ENCODE data around the gene BMPR1A. TPM values are rescaled to one million over a fixed set of nuclear protein-coding genes. Genes with fewer than 3 reads are reported as not detected.
A peak's percentile ranks its signal among the peaks of the same experiment; 100 is the strongest.

The BMPR1A gene
- total and polyA plus RNA-seq, 9 of the 15 experiments (the other 6 are each of a cell fraction or from before 2014, with no cell fraction given): 1.6 to 17.5 (median 9.1) TPM

DNA sequence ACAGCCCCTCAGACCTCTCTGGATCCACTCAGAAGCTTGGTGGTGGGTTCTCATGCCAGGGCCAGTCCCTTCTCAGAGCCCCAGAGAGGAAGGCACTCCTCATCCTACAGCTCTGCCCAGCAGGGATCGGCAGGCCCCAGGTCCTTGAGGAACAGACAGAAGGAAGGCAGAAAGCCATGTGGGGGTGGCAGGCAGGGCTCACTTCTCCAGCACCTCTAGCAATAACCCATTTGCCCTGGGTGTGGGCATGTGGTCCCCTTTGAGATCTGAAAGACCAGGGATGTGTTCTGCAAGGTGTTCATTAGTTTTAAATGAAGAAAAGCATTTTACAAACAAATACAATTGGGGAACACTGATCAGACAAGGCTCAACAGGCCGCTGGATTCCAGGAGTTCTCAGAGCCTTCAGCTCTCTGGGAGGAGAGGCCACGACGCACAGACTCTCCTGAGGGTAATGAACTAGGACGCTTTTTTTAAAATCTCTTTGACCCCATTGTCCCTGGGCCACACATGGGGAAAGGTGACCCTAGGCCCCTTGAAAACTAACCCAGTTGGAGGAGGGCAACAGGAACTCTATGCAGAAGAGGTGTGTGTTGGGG, 47.5 kb upstream of the BMPR1A start:
- no peaks in the 10 kb centered on the region for H3K36me3 ChIP-seq (ENCODE audit: control insufficient read depth, insufficient read depth, low read length)
- H3K9ac ChIP-seq (ENCODE audit: insufficient read depth in 1 of 2, low read depth in 2 of 2, low read length in 2 of 2): 0 out of 4 replicates have a peak overlapping the region, but pooled peaks of 1 of the 2 experiments have one; percentile 28
- POLR2A ChIA-PET: interaction anchor here (0.7 kb wide), 1 partner anchor 232 kb away, joined by 3 read pairs; no protein-coding TSS in a partner anchor
- TF ChIP-seq ZNF407 (IDR thresholded peaks at IDR 0.05; ENCODE audit: low read depth): no peak
- TF ChIP-seq SIRT6 (IDR thresholded peaks at IDR 0.05; ENCODE audit: low read depth, low read length): no peak
- no peak for TF ChIP-seq ZNF830 (CRISPR knock-in tag; IDR thresholded peaks at IDR 0.05)
- no peak for TF ChIP-seq BRD4 (IDR thresholded peaks at IDR 0.05)
- no peaks in the 10 kb centered on the region for H3K27me3 ChIP-seq (ENCODE audit: control insufficient read depth in 2 of 2, insufficient read depth in 2 of 2, low read length in 2 of 2)
- no peak for DNase-seq (ENCODE audit: extremely low read depth in 1 of 4, low spot score in 3 of 4)
- H3K4me1 ChIP-seq (replicated peaks in 1 of 2; ENCODE audit: control insufficient read depth in 2 of 2, insufficient read depth in 2 of 2, low read length in 2 of 2): peaks cover 0 to 32% of the 10 kb centered on the region in 2 experiments; a peak in 4 of 5 replicates
- in situ Hi-C loops (cut with MboI) (loop anchor here (5.0 kb wide), 1 partner anchor 193 kb away; no protein-coding TSS in a partner anchor), intact Hi-C loops (cut with micrococcal nuclease) (no loop called here)
- no peak for FAIRE-seq
- H3K27ac ChIP-seq (ENCODE audit: extremely low read depth, low read depth, low read length): no peak overlapping the region
- H3K9me1 ChIP-seq (ENCODE audit: control insufficient read depth, insufficient read depth, low read length): no peaks in the 10 kb centered on the region
- CTCF ChIA-PET (ENCODE audit: low intra/inter-chr PET ratio): interaction anchor here (0.6 kb wide), 1 partner anchor 173 kb away, joined by 3 read pairs; no protein-coding TSS in a partner anchor
- no peak overlapping the region for H2AFZ ChIP-seq (ENCODE audit: low read depth, low read length)
- no TSS peak for BruUV-seq (replicated peaks)
- H3K4me3 ChIP-seq: no peak overlapping the region
- H4K20me1 ChIP-seq (replicated peaks; ENCODE audit: control insufficient read depth, insufficient read depth, low read length): no peaks in the 10 kb centered on the region
- WGBS (ENCODE audit: insufficient coverage, low coverage, missing lambda C conversion rate): 58% methylated on average over 4 of the region's 5 CpGs
- no peak for ATAC-seq
- H3K9me3 ChIP-seq (replicated peaks; ENCODE audit: control insufficient read depth, insufficient read depth, low read depth, low read length): no peaks in the 10 kb centered on the region
- no peaks in the 10 kb centered on the region for H3K79me2 ChIP-seq (ENCODE audit: control insufficient read depth, insufficient read depth, low read length)
- H3K4me2 ChIP-seq (ENCODE audit: insufficient read depth, low read length): no peak overlapping the region

Measured in K562 (cell line).